Parathyroid adenoma (tissue), 2 donors: ENCODE measurements around the gene STK32C.
"Not testable (repeated sequence)": the region's sequence is repeated elsewhere in the genome, so short reads cannot be mapped to it uniquely, and the experiment has no call there.

ENCODE experiments used
- H2AFZ ChIP-seq: fragments of 300-600 bp; sonication (generic); one replicate; pipeline ENCODE4 v1.7.0; 2017; ENCODE audit warnings: antibody characterized with exemption, mild to moderate bottlenecking
- H3K27ac ChIP-seq: fragments of 300-600 bp; sonication (generic); one replicate; pipeline ENCODE4 v1.7.0; 2017
- H3K27me3 ChIP-seq: fragments of 300-600 bp; sonication (generic); one replicate; pipeline ENCODE4 v1.7.0; 2017; ENCODE audit warnings: low read length; ENCODE audit not compliant: control insufficient read depth, insufficient read depth
- H3K36me3 ChIP-seq: fragments of 300-600 bp; sonication (generic); one replicate; pipeline ENCODE4 v1.7.0; 2017; ENCODE audit warnings: low read length; ENCODE audit not compliant: control insufficient read depth, insufficient read depth
- H3K4me1 ChIP-seq: fragments of 300-600 bp; sonication (generic); one replicate; pipeline ENCODE4 v1.7.0; 2017; ENCODE audit warnings: control low read depth
- H3K4me2 ChIP-seq: fragments of 300-600 bp; sonication (generic); one replicate; pipeline ENCODE4 v1.7.0; 2017; ENCODE audit warnings: low read length
- H3K4me3 ChIP-seq: fragments of 300-600 bp; sonication (generic); one replicate; pipeline ENCODE4 v1.7.0; 2017; ENCODE audit warnings: low read depth, low read length
- H3K79me2 ChIP-seq: fragments of 300-600 bp; sonication (generic); one replicate; pipeline ENCODE4 v1.7.0; 2017; ENCODE audit warnings: control low read depth
- H3K9ac ChIP-seq: fragments of 300-600 bp; sonication (generic); one replicate; pipeline ENCODE4 v1.7.0; 2017; ENCODE audit warnings: mild to moderate bottlenecking
- H3K9me3 ChIP-seq: fragments of 300-600 bp; sonication (generic); one replicate; pipeline ENCODE4 v1.7.0; 2017; ENCODE audit warnings: low read length; ENCODE audit not compliant: control insufficient read depth
- TF ChIP-seq, protein P1 (sequence below): fragments of 300-600 bp; sonication (generic); IDR thresholded peaks from one replicate; pipeline ENCODE4 v1.7.0; 2017; ENCODE audit warnings: antibody characterized with exemption, mild to moderate bottlenecking
- donor health status: primary hyperparathyroidism.

STK32C gene

DNA sequence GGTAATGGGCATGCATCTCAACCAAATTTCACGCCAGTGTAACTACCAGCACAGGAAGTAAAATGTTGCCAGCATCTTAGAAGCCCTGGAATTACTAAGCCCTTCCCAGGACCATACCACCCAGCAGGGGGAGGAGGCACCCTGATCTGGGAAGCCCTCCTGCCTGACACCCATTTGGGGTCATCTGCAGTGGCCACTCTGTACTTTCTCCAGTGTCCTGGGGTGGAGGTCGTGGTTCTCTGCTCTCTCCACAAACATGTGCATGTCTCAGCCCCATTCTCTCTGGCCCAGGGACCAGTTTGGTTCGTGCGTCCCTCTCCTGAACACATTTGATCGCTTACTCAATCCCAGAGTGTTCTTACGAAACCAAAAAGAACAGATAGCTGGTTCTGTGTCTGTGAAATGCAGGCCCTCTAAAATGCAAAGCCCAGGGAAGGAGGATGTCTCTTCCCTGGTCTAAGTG is 14.9 kb upstream of the STK32C start:
- Histone ChIP-seq H3K9me3 (no peaks in the 10 kb centered on the region), H3K27me3 (no peaks in the 10 kb centered on the region), H3K36me3 (no peaks in the 10 kb centered on the region), H3K4me3 (no peak overlapping the region), H3K4me2 (no peak overlapping the region), H2AFZ (no peak overlapping the region), H3K27ac (no peak overlapping the region), H3K4me1 (peaks cover 14% of the 10 kb centered on the region), H3K79me2 (no peaks in the 10 kb centered on the region), H3K9ac (no peak overlapping the region)
- TF ChIP-seq, protein P1, sequence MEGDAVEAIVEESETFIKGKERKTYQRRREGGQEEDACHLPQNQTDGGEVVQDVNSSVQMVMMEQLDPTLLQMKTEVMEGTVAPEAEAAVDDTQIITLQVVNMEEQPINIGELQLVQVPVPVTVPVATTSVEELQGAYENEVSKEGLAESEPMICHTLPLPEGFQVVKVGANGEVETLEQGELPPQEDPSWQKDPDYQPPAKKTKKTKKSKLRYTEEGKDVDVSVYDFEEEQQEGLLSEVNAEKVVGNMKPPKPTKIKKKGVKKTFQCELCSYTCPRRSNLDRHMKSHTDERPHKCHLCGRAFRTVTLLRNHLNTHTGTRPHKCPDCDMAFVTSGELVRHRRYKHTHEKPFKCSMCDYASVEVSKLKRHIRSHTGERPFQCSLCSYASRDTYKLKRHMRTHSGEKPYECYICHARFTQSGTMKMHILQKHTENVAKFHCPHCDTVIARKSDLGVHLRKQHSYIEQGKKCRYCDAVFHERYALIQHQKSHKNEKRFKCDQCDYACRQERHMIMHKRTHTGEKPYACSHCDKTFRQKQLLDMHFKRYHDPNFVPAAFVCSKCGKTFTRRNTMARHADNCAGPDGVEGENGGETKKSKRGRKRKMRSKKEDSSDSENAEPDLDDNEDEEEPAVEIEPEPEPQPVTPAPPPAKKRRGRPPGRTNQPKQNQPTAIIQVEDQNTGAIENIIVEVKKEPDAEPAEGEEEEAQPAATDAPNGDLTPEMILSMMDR: no peak

DNA sequence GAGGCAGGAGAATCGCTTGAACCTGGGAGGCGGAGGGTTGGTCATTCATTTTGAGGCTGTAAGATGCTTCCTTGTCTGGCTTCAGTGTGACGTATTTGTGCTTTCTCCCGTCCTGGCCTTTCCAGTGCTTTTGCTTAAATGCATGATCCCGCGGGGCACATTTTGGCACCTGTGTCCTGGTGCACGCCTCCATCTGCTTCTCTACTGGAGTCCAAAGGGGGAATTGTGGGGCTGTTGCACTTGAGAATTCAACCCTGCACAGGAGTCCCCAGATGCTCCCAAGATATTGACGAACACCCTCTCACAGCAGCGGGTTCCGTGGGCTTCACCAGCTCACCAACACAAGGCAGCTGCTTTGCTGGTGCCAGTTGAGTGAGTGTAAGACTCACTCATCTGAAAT is 14.0 kb upstream of the STK32C start:
- H3K4me2 ChIP-seq: no peak overlapping the region
- TF ChIP-seq, protein P1: no peak
- H3K27ac ChIP-seq: no peak overlapping the region
- H2AFZ ChIP-seq: no peak overlapping the region
- H3K27me3 ChIP-seq: no peaks in the 10 kb centered on the region
- peaks cover 14% of the 10 kb centered on the region for H3K4me1 ChIP-seq
- H3K36me3 ChIP-seq: no peaks in the 10 kb centered on the region
- no peak overlapping the region for H3K9ac ChIP-seq
- no peaks in the 10 kb centered on the region for H3K79me2 ChIP-seq
- H3K4me3 ChIP-seq: no peak overlapping the region
- H3K9me3 ChIP-seq: no peaks in the 10 kb centered on the region

DNA sequence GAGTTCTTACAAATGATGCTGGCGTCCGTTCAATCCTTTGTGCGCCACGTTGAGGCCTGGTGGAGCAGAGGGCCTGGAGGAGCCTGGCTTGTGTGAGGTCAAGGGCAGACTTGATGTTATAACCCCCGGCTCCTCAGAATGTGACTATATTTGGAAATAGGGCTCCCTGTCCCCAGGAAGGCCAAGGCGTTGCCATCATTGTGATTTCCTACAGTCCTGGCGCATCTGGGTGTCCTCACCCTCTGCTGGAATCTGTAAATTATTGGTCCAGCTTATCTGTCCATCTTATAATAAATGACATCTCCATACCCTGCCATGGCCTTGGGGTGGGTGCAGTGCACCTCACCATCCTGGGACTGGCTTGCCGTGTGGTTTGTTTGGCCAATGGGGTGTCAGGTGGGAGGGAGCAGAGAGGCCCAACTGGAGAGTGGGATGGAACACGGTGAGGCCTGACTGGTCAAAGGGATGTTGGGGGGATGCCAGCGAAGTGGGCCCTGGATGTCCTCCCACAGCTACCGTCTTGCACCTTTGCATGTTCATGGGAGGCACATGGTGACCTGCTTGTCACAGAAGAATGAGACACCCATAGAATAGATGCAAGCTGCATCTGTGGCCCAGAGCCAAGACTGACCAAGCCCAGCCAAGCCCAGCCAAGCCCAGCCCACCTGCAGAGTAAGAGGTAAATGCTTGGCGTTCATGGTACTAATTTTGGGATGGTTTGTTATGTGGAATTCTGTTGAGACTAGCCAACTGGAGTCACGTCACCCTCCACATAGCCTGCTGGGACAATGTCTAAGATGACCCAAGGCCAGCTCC is 13.1 kb upstream of the STK32C start:
- no peak overlapping the region for H3K27ac ChIP-seq
- H3K36me3 ChIP-seq: no peaks in the 10 kb centered on the region
- H3K4me2 ChIP-seq: no peak overlapping the region
- H3K27me3 ChIP-seq: no peaks in the 10 kb centered on the region
- H3K79me2 ChIP-seq: no peaks in the 10 kb centered on the region
- H2AFZ ChIP-seq: peak overlapping the region; percentile 61
- TF ChIP-seq, protein P1: no peak
- H3K9ac ChIP-seq: no peak overlapping the region
- H3K9me3 ChIP-seq: no peaks in the 10 kb centered on the region
- H3K4me3 ChIP-seq: no peak overlapping the region
- H3K4me1 ChIP-seq: peaks cover 14% of the 10 kb centered on the region

DNA sequence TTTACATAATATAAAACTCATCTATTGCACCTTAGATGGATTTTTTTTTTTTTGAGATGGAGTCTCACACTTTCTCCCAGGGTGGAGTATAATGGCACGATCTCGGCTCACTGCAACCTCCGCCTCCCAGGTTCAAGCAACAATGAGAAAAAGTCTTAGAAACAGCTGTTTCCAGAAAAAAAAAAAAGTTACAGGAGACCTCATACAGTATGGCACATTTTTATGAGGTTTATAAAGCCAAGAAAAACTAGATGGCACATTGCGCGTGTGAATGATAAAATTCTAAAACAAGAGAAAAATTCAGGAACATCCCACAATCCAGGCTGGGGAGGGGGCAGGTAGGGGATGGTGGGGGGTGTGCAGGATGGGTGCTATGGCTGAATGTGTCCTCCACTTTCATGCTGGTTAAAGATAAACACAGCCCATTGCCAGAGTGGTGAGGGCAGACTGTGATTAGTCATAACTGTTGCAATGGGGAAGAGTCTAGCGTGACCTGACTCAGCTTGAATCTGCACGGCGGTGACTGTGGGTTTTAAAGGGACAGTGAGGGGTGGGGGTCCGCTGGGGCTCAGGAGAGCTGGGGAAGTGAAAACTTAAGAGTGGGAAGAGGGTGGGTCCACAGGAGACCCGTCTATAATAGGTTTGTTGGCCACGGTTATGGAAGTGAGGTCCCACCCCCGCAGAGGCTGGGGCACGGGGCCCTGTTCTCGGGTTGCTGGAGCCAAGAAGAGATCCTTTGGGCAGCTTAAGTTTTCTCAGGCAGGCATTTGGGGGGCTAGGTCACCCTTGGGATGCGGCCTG is 12.3 kb upstream of the STK32C start:
- no peaks in the 10 kb centered on the region for H3K9me3 ChIP-seq
- H3K79me2 ChIP-seq: no peaks in the 10 kb centered on the region
- H3K4me1 ChIP-seq: peaks cover 14% of the 10 kb centered on the region
- H3K27me3 ChIP-seq: no peaks in the 10 kb centered on the region
- no peak overlapping the region for H3K9ac ChIP-seq
- H3K4me3 ChIP-seq: no peak overlapping the region
- no peaks in the 10 kb centered on the region for H3K36me3 ChIP-seq
- TF ChIP-seq, protein P1: no peak
- H3K27ac ChIP-seq: no peak overlapping the region
- peak overlapping the region; percentile 61 for H2AFZ ChIP-seq
- peak overlapping the region; percentile 11 for H3K4me2 ChIP-seq

DNA sequence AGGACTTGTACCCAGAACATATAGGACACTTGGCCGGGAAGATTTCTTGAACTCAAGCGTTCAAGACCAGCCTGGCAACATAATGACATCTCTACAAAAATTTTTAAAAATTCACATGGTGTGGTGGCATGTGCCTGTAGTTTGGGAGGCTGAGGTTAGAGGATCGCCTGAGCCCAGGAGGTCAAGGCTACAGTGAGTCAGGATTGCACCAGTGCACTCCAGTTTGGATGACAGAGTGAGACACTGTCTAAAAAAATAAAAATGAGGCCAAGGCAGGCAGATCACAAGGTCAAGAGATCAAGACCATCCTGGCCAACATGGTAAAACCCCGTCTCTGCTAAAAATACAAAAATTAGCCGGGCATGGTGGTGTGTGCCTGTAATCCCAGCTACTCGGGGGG is 9.7 kb upstream of the STK32C start:
- H3K4me1 ChIP-seq: peaks cover 14% of the 10 kb centered on the region
- not testable (repeated sequence) for H3K79me2 ChIP-seq, H3K9ac ChIP-seq, H3K9me3 ChIP-seq, H3K36me3 ChIP-seq, H3K27me3 ChIP-seq, H3K4me3 ChIP-seq, H3K27ac ChIP-seq, H2AFZ ChIP-seq, H3K4me2 ChIP-seq
